GM19239 (cell line): ENCODE data around the gene CD58.

ENCODE experiments used
- DNase-seq: peaks from one replicate; pipeline ENCODE4 v3.0.0; 2011; ENCODE audit warnings: low spot score; ENCODE audit not compliant: insufficient read length
- FAIRE-seq: peaks from 2 replicates; lab custom pipeline; 2011; peaks lifted over from hg19 to GRCh38; lab: Jason Lieb, UNC

The CD58 gene

GRCh38 chr1:116554924-116555323, 15.9 kb downstream of the CD58 start:
- DNase-seq (no peak), FAIRE-seq (peak; percentile 77)

DNA sequence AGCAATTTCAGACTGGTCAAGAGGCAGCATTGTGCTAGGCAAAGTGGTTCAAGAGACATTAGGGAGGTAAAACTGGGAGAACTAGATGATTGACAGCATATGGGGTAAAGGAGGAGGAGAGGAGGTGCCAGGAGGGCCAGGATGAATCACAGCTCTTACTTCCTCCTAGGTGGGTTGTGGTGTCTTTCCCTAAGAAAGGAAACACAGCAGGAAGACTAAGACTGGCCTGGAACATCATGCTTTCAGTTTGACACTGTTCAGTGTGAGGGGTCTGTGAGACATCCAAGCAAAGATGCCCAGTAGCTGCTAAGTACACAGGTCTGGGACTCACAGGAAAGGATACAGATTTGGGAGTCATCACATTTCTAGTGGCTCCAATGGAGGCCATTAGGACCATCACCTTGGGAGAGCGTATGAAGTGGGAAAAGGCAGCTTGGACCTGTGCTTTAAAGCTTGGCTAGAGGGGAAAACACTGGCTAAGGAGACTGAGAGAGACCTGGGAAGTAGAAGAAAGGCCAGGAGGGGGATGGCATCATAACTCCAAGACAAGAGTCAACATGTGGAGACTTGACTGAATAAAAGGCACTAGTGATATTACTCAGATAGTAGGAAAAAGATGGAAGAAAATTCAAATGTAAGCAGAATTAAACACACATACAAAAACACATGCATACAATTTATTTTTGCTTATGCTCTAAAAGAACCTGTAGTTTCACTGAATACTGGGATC, 17.3 kb downstream of the CD58 start:
- FAIRE-seq (peak; percentile 90), DNase-seq (no peak)

DNA sequence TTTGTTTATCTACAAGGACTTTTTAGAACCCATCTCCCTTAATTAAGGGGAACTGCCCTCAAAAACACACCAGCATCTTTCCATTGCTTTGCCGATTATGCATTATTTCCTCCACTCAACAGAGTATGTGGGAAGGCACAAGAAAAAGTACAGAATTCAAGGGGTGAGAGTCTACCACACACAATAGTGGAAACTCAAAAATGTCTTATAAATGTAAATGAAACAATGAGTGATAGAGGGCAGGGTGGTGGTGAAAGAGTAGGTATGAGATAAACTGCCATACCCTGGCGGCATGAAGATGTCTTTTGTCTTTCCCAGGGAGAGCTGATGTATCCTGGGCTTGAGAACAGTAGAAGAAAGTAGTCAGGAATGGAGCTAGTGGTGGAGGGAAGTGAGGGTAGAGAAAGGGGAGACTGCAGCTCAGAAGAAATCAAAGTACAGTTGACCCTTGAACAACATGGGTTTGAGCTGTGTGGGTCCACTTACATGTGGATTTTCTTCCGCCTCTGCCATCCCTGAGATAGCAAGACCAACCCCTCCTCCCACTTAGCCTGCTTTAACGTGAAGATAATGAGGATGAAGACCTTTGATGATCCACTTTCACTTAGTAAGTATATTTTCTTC, 24.4 kb downstream of the CD58 start:
- FAIRE-seq (no peak), DNase-seq (no peak)

- DNase-seq (no peak), FAIRE-seq (no peak)
Measured at GRCh38 chr1:116545359-116545705, 25.5 kb downstream of the CD58 start.

DNA sequence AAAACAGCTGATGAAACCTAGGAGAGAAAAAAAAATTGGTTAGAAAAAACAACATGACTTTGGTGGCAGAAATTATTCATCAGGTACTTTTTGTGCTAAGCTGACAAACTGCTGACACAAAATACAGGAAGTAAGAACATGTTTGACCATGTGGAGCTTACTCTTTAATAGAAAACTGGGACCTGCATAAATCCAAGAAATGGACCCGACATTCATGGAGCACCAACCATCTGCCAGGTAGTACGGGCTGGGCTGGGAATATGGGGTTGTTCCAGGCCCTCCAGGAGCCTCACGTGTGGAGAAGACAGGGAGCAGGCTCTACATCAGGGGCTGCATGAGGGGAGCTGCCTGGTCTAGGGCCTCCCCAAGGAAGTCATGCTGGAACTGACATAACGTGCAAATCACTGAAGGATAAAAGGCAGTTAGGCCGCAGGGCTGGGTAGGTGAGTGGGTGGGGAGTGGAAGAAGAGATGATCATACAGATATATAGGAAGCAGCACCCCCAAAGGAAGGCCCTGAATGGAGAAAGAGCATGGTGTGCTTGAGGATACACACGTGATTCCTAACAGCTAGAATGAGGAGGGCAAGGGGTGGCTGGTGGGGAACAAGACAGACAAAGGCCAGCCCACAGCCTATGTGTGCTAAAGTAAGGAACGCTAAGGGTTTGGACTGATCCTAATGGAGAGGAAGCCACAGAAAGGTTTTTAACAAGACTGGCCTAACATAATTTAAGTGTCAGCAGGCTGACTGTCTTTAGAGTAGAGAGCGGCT, 26.1 kb downstream of the CD58 start:
- FAIRE-seq = peak; percentile 86
- DNase-seq = no peak

GRCh38 chr1:116540088-116540487, 30.7 kb downstream of the CD58 start:
- DNase-seq (no peak), FAIRE-seq (peak; percentile 75)

DNA sequence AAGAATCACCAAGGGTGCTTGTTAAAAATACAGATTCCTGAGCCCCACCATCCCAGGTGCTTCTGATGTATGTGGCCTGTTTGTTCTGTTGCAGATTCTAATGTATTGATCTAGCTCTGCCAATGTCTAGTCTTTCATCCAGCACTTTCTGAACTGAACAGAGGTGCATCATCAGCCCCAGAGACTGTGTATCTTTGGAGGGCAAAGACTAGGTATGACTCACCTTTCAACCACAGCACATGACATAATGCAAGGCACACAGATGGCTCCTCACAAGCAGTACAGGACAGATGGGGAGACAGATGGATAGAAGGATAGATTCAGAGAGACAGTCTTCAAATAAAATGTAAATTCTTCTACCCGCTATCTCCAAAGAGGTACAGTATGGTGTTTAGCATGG, 32.3 kb downstream of the CD58 start:
- FAIRE-seq (peak; percentile 79), DNase-seq (no peak)

GRCh38 chr1:116537898-116538297, 32.9 kb downstream of the CD58 start:
- FAIRE-seq (no peak), DNase-seq (no peak)

DNA sequence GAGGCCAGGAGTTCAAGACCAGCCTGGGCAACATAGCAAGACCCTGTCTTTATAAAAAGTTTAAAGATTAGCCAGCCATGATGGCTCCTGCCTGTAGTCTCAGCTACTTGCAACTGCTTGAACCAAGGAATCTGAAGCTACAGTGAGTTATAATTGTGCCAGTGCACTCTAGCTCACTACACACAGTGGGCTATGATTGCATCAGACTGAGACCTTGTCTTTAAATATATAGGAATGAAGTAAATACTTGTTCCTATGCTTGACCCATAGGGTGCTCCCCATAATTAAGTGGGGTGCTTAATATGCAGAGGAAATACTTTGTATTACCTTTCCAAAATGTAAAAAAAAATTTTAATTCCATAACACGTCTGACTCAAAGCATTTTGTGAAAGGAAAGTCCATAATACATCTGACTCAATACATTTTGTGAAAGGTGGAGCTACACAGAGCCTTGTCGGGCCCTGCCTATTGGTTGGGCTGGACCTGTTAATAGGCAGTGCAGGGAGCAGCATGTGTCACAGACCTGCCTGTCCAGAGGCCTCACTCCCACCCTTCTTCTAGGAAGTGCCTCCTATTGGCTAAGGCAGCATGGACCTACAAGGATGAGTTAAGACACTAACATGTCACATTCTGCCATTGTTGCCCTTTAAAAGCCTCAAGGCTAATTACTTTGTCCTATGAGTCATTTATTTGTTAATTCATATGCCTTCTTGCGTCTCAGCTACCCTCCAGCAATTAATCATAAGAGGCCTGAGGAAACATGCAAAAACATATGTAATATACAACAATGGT, 33.6 kb downstream of the CD58 start:
- FAIRE-seq (no peak), DNase-seq (no peak)

GRCh38 chr1:116534014-116534739, 36.6 kb downstream of the CD58 start:
- DNase-seq (no peak), FAIRE-seq (no peak)

- no peak for DNase-seq
- FAIRE-seq = no peak
Measured at GRCh38 chr1:116533429-116533820, 37.4 kb downstream of the CD58 start.

- FAIRE-seq = peak; percentile 28
- DNase-seq = no peak
Measured at GRCh38 chr1:116532671-116533428, 38.0 kb downstream of the CD58 start.

DNA sequence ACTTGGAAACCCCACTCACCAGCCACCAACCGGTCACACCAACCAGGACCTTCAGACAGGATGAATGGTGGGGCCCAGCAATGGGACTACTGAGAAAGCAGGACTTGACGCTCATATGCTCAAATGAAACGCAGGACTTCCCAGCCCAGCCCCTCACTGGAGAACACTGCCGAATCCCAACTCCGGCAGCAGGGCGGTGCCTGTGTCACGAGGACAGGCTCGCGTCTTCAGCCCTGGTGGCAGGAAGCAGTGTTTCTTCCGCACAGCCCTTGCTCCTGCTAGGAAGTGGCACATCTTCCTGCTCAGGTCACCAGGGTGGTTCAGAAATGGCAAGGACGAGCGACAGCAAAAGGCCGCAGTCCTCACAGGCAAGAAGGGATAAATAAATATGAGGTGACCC, 38.9 kb downstream of the CD58 start:
- DNase-seq (no peak), FAIRE-seq (no peak)

DNA sequence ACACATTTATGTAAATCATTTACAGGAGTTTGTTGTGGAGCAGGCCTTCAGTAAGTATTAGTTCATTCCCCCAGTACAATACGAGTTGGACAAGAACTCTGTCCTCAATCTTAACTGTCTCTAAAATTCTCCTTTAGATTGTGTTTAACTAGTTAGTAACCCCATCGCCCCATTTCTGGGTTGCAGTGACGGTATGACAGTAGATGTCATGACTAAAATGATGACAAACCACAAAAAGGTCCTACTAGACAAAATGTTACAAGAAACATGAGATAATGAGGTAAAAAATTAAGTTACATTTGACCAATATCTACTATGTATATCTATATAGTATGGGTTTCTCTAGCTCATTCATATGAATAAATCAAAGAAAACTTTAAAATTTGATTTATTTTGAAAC, 41.1 kb downstream of the CD58 start:
- DNase-seq = no peak
- FAIRE-seq = no peak

- no peak for FAIRE-seq
- DNase-seq = no peak
Measured at GRCh38 chr1:116529199-116529631, 41.6 kb downstream of the CD58 start.

DNA sequence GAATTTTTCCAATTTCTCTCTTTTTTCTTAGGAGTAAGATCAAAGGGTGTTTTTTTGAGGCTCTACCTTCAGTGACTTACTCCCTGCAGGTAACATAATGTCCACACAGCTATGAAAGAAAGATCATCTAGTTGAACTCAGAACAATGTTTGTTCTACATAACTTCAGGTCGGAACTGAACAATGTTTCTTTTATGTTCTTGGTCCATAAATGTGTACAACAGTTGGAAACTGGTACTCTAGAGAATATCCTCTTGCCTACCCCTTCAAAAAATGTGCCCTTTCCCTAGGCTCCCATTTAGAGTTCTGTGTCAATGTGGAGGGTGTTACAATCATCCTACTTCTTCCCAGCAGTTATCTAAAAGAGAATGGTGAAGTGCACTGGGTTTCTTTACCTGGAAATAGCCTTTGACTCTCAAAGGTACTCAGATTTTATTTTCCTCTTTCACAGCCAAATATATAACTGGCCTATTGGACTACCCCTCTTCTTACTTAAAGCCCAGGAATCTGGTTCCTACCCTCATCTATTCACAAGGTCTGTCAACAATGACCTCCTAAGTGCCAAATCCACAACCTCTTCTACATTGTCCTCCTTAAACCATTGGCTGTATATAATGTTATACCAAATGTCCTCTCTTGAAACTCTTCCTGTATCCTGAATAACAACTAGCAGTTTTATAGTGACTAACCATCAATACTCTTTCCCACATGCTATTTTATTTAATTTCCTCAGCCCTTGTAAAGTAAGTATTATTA, 42.3 kb downstream of the CD58 start:
- FAIRE-seq (no peak), DNase-seq (no peak)

DNA sequence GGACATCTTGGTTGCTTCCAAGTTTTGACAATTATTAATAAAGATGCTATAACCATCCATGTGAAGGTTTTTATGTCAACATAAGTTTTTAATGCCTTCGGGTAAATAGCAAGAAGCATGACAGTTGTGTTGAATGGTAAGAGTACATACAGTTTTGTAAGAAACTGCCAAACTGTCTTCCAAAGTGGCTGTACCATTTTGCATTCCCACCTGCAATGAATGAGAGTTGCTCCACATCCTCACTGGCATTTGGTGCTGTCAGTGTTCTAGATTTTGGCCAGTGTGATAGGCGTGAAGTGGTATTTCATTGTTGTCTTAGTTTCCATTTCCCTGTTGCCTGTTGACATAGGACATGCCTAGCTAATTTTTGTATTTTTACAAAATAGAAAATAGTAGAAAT, 45.4 kb downstream of the CD58 start:
- no peak for FAIRE-seq
- DNase-seq = no peak

GRCh38 chr1:116521186-116521585, 49.6 kb downstream of the CD58 start:
- DNase-seq = no peak
- no peak for FAIRE-seq

GRCh38 chr1:116518400-116518799, 52.4 kb downstream of the CD58 start:
- FAIRE-seq = no peak
- no peak for DNase-seq
